ENCODE data around the gene OR6S1. TPM values are rescaled to one million over a fixed set of nuclear protein-coding genes. Genes with fewer than 3 reads are reported as not detected.

OR6S1 gene
- total RNA-seq, 1 experiment from 2014 or later = not detected

- Mint-ChIP-seq H3K9me3 (ENCODE audit: unreplicated experiment) (no peaks in the 10 kb centered on the region), H3K27ac (ENCODE audit: unreplicated experiment) (no peak within 1 kb of the TSS), H3K27me3 (ENCODE audit: insufficient read depth, unreplicated experiment) (peaks cover 6% of the 10 kb centered on the region), H3K4me1 (ENCODE audit: low read depth, unreplicated experiment) (no peaks in the 10 kb centered on the region), H3K36me3 (ENCODE audit: insufficient read depth, unreplicated experiment) (no peaks in the 10 kb centered on the region), H3K4me3 (ENCODE audit: unreplicated experiment) (no peak within 1 kb of the TSS)
- Histone ChIP-seq H3K36me3 (ENCODE audit: control insufficient read depth, insufficient read depth, low read length) (no peaks in the 10 kb centered on the region), H3K27me3 (replicated peaks; ENCODE audit: control insufficient read depth, insufficient read depth, low read length) (no peaks in the 10 kb centered on the region), H3K4me1 (no peaks in the 10 kb centered on the region), H3K4me3 (ENCODE audit: low read depth, low read length) (no peak within 1 kb of the TSS), H3K9me3 (no peaks in the 10 kb centered on the region)
- POLR2A ChIA-PET = no interaction called here
- BruUV-seq (replicated peaks) = no TSS peak
- CTCF ChIA-PET = interaction anchor here (1.0 kb wide), 1 partner anchor 19 kb away, joined by 3 read pairs; no protein-coding TSS in a partner anchor
- TF ChIP-seq CTCF (IDR thresholded peaks at IDR 0.05; ENCODE audit: insufficient read depth in 1 of 2, low read depth in 1 of 2, low read length in 1 of 2, severe bottlenecking in 1 of 2, unreplicated experiment in 1 of 2) = no peak
- intact Hi-C loops (cut with micrococcal nuclease; ENCODE audit: unreplicated experiment) = no loop called here
- no peak for DNase-seq
These were observed 50.3 kb downstream of the OR6S1 start, which contains the start of gene RNASE12 for GRCh38 chr14:20591235-20591634. RNASE12 (minus strand) TSS chr14:20591376; CDS start chr14:20590723, 653 bp downstream.

Other genes with a start within 250 kb of the OR6S1 start
- gene TEP1, start 228.2 kb downstream of the OR6S1 start, total RNA-seq (2022) = 18.8 and 23.2 TPM in 2 replicates
- gene KLHL33, start 205.5 kb downstream of the OR6S1 start, total RNA-seq (2022) = not detected in 2 replicates
- gene OSGEP, start 186.9 kb downstream of the OR6S1 start, total RNA-seq (2022) = 63.1 and 64.3 TPM in 2 replicates
- gene APEX1, start 186.5 kb downstream of the OR6S1 start, total RNA-seq (2022) = 176 and 185 TPM in 2 replicates
- gene PIP4P1, start 180.3 kb downstream of the OR6S1 start, total RNA-seq (2022) = 39.6 and 46.2 TPM in 2 replicates
- 59.1 and 67.2 TPM in 2 replicates for gene PNP, start 172.3 kb downstream of the OR6S1 start, total RNA-seq (2022)
- 0.28 TPM in 1 of 2 replicates, not detected in the other for gene RNASE10, start 136.2 kb downstream of the OR6S1 start, total RNA-seq (2022)
- not detected in 2 replicates for gene RNASE9, start 80.6 kb downstream of the OR6S1 start, total RNA-seq (2022)
- not detected in 2 replicates for gene RNASE11, start 53.7 kb downstream of the OR6S1 start, total RNA-seq (2022)
- gene RNASE12, start 50.3 kb downstream of the OR6S1 start, total RNA-seq (2022) = not detected in 2 replicates
- 8.8 and 9.2 TPM in 2 replicates for gene RNASE4, start 42.9 kb upstream of the OR6S1 start, total RNA-seq (2022)
- gene ANG, start 47.1 kb upstream of the OR6S1 start, total RNA-seq (2022) = 23.6 and 24.7 TPM in 2 replicates
- not detected in 2 replicates for gene EDDM3A, start 104.2 kb upstream of the OR6S1 start, total RNA-seq (2022)
- gene EDDM3B, start 126.7 kb upstream of the OR6S1 start, total RNA-seq (2022) = not detected in 2 replicates
- gene RNASE6, start 139.6 kb upstream of the OR6S1 start, total RNA-seq (2022) = not detected in 2 replicates
- gene RNASE1, start 161.2 kb upstream of the OR6S1 start, total RNA-seq (2022) = 1.2 and 1.5 TPM in 2 replicates
- gene RNASE3, start 249.7 kb upstream of the OR6S1 start, total RNA-seq (2022) = not detected in 2 replicates